ENCODE results near the gene LRRC19. TPM values are rescaled to one million over a fixed set of nuclear protein-coding genes. Genes with fewer than 3 reads are reported as not detected.

LRRC19 gene
- total RNA-seq, 1 experiment from 2014 or later: not detected

GRCh38 chr9:26951794-26952193 lies 53.7 kb downstream of the LRRC19 start:
- Histone ChIP-seq H2BK5ac (ENCODE audit: insufficient read length, low read length) (no peak overlapping the region), H3K23ac (ENCODE audit: insufficient read length, low read depth, low read length) (no peak overlapping the region), H2AFZ (ENCODE audit: low read length) (no peak overlapping the region), H3K9ac (ENCODE audit: extremely low read depth, insufficient read length, low read length) (no peak overlapping the region), H3K27me3 (ENCODE audit: insufficient read depth, low read length) (no peaks in the 10 kb centered on the region), H2BK12ac (ENCODE audit: insufficient read length, low read depth, low read length) (no peak overlapping the region), H3K79me2 (ENCODE audit: insufficient read depth, low read length) (peaks cover under 1% of the 10 kb centered on the region; the same call in 1 of the 2 replicates), H3T11ph (ENCODE audit: low read length) (no peak overlapping the region), H2BK15ac (ENCODE audit: low read depth, low read length) (no peak overlapping the region), H3K4me1 (ENCODE audit: insufficient read depth, low read length) (no peaks in the 10 kb centered on the region), H3K79me1 (ENCODE audit: insufficient read depth, low read depth, low read length, poor library complexity, severe bottlenecking) (no peaks in the 10 kb centered on the region), H3K56ac (ENCODE audit: insufficient read length, low read depth, low read length) (no peak overlapping the region), H3K27ac (ENCODE audit: insufficient read length, low read depth, low read length) (no peak overlapping the region), H4K20me1 (ENCODE audit: control insufficient read depth, insufficient read depth, insufficient read length) (no peaks in the 10 kb centered on the region), H4K91ac (ENCODE audit: insufficient read length, low read depth, low read length) (no peak overlapping the region), H3K9me3 (ENCODE audit: control insufficient read depth, low read depth, low read length) (no peaks in the 10 kb centered on the region), H3K4ac (ENCODE audit: low read depth, low read length) (no peak overlapping the region), H3K23me2 (ENCODE audit: insufficient read length, low read depth, low read length, poor library complexity, severe bottlenecking) (peaks cover 4% of the 10 kb centered on the region), H3K14ac (ENCODE audit: insufficient read depth, low read length) (no peak overlapping the region), H2BK120ac (ENCODE audit: low read depth, low read length, poor library complexity, severe bottlenecking) (no peak overlapping the region), H3K4me2 (ENCODE audit: insufficient read depth, insufficient read length, low read length) (no peak overlapping the region), H3K18ac (ENCODE audit: insufficient read length, low read depth, low read length) (no peak overlapping the region), H2AK5ac (ENCODE audit: insufficient read length, low read length) (no peak overlapping the region), H2BK20ac (ENCODE audit: low read depth, low read length, poor library complexity, severe bottlenecking) (no peak overlapping the region), H4K8ac (replicated peaks; ENCODE audit: insufficient read length, low read depth, low read length) (no peak overlapping the region), H4K5ac (ENCODE audit: insufficient read length, low read depth, low read length) (no peak overlapping the region)
- Mint-ChIP-seq H3K36me3 (ENCODE audit: insufficient read depth in 1 of 3, low read depth in 3 of 3) (no peaks in the 10 kb centered on the region), H3K27ac (no peak overlapping the region), H3K9me3 (no peaks in the 10 kb centered on the region; a peak in 1 of 5 replicates), H3K4me1 (peaks cover 15 to 16% of the 10 kb centered on the region in 2 experiments), H3K27me3 (ENCODE audit: low read depth) (no peaks in the 10 kb centered on the region), H3K4me3 (no peak overlapping the region)
- TF ChIP-seq CTCF (conservative IDR thresholded peaks at IDR 0.05): no peak
- no peak for DNase-seq
- WGBS (ENCODE audit: extremely low coverage, insufficient read length, low lambda C conversion rate): no CpG with 5 or more reads among the region's 3 CpGs
